Measurements from ENCODE around the gene CLASP1.

GRCh38 chr2:121386102-121386501 is 263.2 kb downstream of the CLASP1 start:
- TF ChIP-seq, protein P1, sequence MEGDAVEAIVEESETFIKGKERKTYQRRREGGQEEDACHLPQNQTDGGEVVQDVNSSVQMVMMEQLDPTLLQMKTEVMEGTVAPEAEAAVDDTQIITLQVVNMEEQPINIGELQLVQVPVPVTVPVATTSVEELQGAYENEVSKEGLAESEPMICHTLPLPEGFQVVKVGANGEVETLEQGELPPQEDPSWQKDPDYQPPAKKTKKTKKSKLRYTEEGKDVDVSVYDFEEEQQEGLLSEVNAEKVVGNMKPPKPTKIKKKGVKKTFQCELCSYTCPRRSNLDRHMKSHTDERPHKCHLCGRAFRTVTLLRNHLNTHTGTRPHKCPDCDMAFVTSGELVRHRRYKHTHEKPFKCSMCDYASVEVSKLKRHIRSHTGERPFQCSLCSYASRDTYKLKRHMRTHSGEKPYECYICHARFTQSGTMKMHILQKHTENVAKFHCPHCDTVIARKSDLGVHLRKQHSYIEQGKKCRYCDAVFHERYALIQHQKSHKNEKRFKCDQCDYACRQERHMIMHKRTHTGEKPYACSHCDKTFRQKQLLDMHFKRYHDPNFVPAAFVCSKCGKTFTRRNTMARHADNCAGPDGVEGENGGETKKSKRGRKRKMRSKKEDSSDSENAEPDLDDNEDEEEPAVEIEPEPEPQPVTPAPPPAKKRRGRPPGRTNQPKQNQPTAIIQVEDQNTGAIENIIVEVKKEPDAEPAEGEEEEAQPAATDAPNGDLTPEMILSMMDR (IDR thresholded peaks at IDR 0.05) = no peak
- TF ChIP-seq, protein P2, sequence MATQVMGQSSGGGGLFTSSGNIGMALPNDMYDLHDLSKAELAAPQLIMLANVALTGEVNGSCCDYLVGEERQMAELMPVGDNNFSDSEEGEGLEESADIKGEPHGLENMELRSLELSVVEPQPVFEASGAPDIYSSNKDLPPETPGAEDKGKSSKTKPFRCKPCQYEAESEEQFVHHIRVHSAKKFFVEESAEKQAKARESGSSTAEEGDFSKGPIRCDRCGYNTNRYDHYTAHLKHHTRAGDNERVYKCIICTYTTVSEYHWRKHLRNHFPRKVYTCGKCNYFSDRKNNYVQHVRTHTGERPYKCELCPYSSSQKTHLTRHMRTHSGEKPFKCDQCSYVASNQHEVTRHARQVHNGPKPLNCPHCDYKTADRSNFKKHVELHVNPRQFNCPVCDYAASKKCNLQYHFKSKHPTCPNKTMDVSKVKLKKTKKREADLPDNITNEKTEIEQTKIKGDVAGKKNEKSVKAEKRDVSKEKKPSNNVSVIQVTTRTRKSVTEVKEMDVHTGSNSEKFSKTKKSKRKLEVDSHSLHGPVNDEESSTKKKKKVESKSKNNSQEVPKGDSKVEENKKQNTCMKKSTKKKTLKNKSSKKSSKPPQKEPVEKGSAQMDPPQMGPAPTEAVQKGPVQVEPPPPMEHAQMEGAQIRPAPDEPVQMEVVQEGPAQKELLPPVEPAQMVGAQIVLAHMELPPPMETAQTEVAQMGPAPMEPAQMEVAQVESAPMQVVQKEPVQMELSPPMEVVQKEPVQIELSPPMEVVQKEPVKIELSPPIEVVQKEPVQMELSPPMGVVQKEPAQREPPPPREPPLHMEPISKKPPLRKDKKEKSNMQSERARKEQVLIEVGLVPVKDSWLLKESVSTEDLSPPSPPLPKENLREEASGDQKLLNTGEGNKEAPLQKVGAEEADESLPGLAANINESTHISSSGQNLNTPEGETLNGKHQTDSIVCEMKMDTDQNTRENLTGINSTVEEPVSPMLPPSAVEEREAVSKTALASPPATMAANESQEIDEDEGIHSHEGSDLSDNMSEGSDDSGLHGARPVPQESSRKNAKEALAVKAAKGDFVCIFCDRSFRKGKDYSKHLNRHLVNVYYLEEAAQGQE (IDR thresholded peaks at IDR 0.05; ENCODE audit: insufficient read depth in 1 of 2, low read depth in 2 of 2, low read length in 1 of 2) = no peak
